Cardiac fibroblast (primary cell): Measurements from ENCODE around the gene WIPF1.

Experiments used
- DNase-seq, 2 donors: peaks; one replicate each; pipeline versions ENCODE4 v3.0.0 to v3.0.0-alpha.2; 2010; ENCODE audit warnings: low read depth in 2 of 2
- H3K4me3 ChIP-seq, 2 donors: replicated peaks in 1 of 2; 1 replicate in 1 of 2; 2 replicates in 1 of 2; pipeline ENCODE4 v1.5.1; 2011; ENCODE audit warnings: low read depth in 2 of 2, low read length in 2 of 2, mild to moderate bottlenecking in 2 of 2, moderate library complexity in 1 of 2
- TF ChIP-seq, protein P1 (sequence below): IDR thresholded peaks from one replicate; pipeline ENCODE4 v1.5.1; 2011; ENCODE audit warnings: low read depth, mild to moderate bottlenecking, low read length, inconsistent platforms

WIPF1 gene

DNA sequence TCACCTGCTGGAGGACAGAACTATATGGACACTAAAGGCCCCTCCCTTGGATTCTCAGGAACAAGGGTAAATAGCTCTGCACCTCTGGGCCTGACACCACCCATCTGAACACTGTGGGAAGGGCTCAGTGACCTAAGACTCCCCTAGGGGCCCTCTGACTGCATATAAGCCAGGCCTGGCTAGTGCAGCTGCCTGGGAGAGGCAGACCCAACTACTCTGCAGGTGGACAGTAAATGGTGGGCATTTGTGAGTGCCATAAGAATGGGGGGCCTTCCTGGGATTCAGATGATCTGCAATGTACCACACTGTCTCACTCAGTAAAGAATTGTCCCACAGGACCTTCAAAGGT lies 11.2 kb upstream of the WIPF1 start:
- DNase-seq = no peak

DNA sequence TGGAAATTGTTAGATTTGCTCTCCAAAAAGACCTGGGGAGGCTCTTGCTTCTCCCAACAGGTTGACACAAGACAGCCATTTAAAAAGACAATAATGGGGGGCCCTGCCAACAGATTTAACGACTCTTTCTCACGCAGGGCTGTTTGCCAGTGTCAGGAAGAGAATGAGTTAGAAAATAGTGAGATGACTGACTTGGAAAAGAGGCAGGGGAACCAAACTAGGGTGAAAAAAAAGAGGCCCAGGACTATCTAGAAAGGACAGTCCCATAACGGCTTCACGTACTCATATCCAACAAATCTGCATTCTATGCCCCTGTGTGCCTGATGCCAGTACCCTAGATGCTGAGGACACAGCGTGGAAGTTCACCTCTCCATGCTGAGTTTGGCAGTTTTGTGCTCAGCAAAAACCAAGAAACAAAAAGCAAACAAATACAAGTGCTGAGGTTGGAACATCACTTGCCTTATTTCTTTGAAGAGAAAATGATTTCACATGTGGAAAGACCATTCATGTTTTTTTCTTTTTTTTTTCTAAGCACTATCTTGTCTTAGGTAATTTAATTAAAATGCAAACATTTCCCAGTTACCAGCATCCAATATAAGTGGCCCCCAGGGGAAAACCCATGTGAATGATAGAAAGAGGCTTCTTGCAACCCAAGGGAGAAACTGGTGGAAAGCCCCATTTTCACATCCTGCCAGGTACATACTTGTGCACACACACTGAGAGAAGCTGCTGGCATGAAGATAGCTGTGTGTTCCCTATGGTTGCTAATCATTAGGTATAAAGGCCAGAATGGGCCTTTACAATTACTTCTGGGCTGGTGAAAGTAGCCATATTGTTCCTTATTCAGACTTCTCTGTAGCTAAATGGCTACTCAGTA lies 10.6 kb upstream of the WIPF1 start:
- TF ChIP-seq, protein P1, sequence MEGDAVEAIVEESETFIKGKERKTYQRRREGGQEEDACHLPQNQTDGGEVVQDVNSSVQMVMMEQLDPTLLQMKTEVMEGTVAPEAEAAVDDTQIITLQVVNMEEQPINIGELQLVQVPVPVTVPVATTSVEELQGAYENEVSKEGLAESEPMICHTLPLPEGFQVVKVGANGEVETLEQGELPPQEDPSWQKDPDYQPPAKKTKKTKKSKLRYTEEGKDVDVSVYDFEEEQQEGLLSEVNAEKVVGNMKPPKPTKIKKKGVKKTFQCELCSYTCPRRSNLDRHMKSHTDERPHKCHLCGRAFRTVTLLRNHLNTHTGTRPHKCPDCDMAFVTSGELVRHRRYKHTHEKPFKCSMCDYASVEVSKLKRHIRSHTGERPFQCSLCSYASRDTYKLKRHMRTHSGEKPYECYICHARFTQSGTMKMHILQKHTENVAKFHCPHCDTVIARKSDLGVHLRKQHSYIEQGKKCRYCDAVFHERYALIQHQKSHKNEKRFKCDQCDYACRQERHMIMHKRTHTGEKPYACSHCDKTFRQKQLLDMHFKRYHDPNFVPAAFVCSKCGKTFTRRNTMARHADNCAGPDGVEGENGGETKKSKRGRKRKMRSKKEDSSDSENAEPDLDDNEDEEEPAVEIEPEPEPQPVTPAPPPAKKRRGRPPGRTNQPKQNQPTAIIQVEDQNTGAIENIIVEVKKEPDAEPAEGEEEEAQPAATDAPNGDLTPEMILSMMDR = no peak
- no peak overlapping the region for H3K4me3 ChIP-seq
- no peak for DNase-seq

More for the DNA sequence above, 11.2 kb upstream of the WIPF1 start:
- TF ChIP-seq, protein P1 = no peak
- H3K4me3 ChIP-seq = no peak overlapping the region

DNA sequence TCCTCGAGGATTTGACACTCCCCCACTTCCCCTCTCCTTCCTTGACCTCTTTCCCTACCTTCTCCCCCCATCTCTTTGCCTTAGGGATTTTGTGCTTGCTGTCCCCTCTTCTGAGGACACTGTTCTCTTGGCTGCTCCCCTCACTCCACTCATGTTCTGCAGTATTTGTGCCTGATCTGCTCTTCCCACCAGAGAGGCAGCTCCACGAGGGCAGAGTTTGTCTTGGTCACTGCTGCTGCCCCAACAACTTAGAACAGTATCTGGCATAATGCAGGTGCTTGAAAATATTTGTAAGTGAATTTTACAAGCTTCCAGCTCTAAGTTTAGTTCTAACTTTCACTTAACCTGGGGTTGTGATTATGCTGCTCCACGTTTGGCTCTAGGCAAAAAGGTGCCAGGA lies 10.0 kb upstream of the WIPF1 start:
- H3K4me3 ChIP-seq = no peak overlapping the region
- no peak for DNase-seq
- TF ChIP-seq, protein P1 = no peak

DNA sequence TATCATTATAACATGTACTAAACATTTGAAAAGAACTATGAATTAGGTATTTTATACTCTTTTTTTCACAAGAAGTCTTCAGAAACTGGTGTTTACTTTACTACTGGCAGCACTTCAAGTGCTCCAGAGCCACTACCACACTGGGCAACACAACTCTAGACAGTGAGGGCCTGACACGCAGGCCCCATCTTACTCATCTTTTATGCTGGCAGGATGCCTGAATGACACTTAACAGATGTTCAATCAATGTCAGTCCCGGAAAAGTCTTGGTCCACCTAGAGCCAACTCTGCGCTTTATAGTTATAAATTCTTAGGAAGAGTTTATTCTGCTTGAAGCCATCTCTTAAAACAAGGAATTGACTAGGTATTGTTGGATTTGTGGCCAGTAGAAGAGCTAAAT lies 8.7 kb upstream of the WIPF1 start:
- peak; percentile 55 to 91 for DNase-seq
- H3K4me3 ChIP-seq = no peak overlapping the region
- TF ChIP-seq, protein P1 = no peak

DNA sequence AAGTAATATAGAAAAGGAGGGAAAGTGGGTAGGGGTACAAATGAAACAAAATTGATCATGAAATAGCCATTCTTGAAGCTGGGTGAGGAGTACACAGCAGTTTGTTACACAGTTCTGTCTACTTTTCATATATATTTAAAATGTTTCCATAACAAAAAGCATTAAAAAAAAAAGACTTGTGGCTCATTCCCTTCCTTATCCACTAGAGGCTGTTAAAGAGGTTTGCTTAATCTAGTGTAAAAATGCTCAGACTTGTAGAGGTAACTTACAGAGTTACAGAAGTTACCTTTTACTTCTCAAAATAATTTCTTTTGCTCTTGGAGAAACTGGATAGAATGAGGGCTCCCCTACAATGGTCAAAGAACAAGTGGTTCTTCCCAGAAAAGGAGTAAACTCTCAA lies 8.1 kb upstream of the WIPF1 start:
- TF ChIP-seq, protein P1 = peak; percentile 81
- H3K4me3 ChIP-seq = no peak overlapping the region
- peak; percentile 67 to 68 for DNase-seq

DNA sequence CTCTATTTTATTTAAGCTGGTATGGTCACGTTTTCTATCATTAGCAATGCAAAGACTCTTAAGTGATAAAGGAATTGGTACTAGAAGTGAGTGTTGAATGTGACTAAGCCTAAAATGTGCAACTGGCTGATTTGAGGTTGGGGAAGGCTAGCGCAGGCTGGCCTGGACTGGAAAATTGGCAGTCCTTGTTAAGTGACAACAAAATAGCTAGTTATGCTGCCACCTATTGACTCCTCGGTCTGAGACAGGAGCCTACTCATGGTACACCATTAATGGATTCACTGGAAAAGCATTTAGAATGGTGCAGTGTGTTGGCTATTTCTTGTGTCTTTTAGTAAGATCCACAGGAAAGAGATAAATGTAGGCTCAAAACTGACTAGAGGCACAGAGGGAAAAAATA lies 5.7 kb upstream of the WIPF1 start:
- DNase-seq = peak; percentile 80 to 82
- H3K4me3 ChIP-seq = no peak overlapping the region
- TF ChIP-seq, protein P1 = peak; percentile 60

DNA sequence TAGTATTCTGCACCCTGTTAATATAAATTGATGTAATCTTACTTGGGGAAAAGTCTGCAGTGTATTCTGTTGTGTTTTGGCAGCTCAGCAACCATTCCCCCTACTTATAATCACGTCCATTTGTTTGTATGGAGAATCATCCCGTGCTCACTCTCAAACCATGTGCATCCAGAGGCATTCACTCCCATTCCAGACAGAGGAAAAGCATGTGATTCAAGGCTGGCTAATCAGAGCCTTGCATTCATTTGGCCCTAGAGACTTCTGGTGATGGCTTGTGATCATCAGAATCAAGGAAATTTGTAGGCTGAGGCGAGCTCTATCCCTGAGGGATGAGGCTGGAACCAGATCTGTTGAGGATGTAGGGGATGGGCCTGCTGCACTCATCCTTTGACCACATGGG lies 5.1 kb upstream of the WIPF1 start:
- DNase-seq = no peak
- H3K4me3 ChIP-seq = no peak overlapping the region
- TF ChIP-seq, protein P1 = no peak
